ENCODE measurements around the gene GPATCH3.
"Not testable (repeated sequence)": the region's sequence is repeated elsewhere in the genome, so short reads cannot be mapped to it uniquely, and the experiment has no call there.

The GPATCH3 gene, protein sequence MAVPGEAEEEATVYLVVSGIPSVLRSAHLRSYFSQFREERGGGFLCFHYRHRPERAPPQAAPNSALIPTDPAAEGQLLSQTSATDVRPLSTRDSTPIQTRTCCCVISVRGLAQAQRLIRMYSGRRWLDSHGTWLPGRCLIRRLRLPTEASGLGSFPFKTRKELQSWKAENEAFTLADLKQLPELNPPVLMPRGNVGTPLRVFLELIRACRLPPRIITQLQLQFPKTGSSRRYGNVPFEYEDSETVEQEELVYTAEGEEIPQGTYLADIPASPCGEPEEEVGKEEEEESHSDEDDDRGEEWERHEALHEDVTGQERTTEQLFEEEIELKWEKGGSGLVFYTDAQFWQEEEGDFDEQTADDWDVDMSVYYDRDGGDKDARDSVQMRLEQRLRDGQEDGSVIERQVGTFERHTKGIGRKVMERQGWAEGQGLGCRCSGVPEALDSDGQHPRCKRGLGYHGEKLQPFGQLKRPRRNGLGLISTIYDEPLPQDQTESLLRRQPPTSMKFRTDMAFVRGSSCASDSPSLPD

DNA sequence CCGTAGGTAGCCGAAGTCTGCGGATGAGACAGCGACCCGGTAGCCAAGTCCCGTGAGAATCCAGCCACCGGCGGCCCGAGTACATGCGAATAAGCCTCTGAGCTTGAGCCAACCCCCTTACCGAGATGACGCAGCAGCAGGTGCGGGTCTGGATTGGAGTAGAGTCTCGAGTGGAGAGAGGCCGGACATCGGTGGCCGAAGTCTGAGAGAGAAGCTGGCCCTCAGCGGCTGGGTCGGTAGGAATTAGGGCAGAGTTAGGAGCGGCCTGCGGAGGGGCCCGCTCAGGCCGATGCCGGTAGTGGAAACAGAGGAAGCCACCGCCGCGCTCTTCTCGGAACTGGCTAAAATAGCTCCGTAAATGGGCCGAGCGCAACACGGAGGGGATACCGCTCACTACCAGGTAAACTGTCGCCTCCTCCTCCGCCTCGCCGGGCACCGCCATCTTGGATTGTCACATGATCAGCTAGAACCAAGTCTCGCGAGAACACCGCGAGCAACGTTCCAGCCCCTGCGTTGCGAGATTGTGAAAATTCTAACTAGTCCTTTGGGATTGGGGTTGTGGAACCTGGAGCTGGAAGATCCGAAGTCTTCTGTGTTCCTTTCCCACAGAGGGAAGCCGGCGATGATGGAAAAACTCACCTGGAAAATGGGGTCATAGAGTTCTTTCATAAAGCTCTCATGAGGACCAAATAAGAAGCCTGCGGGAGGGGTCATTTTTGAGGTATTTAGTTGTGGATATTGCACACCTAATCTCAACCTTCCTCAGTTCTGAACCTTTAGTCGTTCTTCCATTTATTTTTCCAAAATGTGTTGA lies at the start of gene GPATCH3:
GPATCH3 (minus strand) TSS at position 467 of the 814 bp plus-strand sequence; CDS start at position 442, 25 bp downstream.
- DNase-seq: peak; percentile 89

DNA sequence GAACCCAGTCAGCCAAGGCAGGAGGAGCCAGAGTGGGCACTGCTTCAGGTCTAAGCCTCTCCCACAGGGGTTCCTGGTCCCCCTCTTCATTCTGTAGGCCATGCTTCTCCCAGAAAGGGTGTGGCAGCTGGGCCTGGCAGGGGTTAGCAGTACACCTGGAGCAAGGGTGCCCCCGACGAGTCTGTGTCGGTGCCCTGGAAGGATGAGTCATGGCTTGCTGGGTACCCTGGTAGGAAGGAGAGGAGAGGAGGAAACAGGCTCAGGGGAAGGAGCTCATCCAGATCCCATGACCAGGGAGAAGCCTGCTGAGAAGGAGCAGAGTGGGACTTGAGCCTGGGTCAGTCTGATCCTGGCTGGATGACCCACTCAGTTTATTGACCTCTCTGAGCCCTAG lies 49.7 kb upstream of the GPATCH3 start:
- DNase-seq: no peak

DNA sequence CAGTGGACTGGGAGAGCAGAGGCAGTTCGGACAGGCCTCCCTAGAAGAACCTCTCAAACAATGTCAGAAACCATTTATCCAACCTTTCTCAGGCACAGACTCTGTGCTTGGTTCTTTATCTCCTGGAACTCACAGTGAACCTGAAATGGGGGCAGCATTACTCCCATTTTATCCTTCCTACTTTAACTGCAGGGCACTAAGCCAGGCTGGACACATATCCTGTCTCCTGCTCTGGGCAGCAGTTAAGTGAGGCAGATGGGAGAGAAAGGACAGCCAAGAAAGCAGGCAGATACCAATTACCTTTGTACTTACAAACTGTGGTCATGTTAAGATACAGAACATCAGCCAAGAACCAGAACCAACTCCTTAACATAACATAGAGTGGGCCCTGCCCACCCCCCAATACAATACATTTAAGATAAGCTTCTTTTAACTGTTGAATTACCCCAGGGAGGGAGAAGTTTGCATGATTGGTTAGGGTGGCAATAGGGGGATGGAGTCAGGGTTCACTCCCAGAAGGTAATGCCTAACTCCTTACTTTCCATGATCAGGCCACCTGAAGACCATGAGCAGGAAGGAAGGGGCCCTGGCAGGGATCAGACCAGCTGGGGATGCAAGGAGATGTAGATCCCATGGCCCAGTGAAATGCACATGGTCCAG lies 49.1 kb upstream of the GPATCH3 start:
- no peak for DNase-seq

DNA sequence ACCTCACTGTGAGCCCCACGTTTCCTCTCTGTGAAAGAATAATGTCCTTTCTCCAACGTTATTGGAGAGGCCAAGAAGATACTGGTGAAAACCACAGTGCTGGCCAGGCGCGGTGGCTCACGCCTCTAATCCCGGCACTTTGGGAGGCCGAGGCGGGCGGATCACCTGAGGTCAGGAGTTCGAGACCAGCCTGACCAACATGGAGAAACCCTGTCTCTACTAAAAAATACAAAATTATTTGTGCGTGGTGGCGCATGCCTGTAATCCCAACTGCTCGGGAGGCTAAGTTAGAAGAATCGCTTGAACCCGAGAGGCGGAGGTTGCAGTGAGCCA lies 48.4 kb upstream of the GPATCH3 start:
- not testable (repeated sequence) for DNase-seq

DNA sequence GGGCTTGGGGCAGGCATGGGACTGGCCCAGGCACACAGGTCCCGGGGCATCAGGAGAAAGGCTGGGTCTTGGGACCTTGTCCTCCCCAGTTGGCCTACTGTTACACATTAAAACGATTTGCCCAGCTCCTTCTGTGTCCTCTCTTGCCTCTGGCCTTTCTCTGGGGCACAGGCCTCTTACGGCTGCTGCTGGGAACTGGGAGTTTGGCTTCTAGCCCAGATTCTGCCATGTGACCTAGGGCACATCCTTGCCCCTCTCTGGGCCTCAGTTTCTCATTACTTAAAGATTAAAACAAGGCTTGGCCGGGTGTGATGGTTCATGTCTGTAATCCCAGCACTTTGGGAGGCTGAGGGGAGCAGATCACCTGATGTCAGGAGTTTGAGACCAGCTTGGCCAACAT lies 46.0 kb upstream of the GPATCH3 start:
- DNase-seq: no peak

DNA sequence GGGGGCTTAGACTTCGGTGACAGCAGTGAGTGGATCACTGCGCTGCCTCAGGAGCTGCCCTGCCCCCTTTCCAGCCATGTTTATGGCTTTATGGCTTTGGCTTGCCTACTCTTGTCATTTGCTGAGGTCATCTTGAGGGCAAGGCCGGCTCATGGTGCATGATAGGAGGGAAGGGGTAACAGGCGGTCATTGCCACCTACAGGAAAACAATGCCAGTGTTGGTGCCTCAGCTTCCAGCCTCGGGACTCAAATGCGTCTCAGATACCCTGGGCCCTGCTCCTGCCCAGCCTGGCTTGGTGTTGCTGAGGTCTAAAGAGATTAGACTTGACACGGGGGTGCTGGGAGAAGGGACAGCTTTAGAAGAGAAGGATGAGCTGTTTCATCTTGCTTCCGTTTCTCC lies 45.5 kb upstream of the GPATCH3 start:
- DNase-seq: no peak

DNA sequence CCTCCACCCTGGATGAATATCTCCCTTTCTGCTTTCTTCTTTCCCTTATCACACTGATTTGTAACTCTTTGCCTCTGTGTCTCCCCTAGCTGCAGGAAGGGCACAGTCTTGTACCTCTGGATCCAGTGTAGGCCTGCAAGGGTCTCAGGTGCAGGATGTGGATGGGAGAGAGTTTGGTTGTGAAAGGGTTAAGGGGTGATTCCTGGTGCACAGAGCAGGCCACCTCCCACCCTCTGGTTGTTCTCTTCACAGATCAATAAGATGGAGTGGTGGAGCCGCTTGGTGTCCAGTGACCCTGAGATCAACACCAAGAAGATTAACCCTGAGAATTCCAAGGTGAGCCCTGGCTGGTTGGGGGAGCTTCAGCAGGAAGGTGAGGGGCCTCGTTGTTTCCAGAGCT lies 44.9 kb upstream of the GPATCH3 start:
- DNase-seq: no peak

DNA sequence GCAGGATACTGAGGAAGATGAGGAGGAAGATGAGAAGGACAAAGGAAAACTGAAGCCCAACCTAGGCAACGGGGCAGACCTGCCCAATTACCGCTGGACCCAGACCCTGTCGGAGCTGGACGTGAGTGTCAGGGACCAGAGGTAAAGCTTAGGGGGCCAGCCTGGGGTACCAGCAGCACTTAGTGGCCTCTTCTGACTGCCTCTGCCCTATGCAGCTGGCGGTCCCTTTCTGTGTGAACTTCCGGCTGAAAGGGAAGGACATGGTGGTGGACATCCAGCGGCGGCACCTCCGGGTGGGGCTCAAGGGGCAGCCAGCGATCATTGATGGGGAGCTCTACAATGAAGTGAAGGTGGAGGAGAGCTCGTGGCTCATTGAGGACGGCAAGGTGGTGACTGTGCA lies 42.4 kb upstream of the GPATCH3 start:
- no peak for DNase-seq

DNA sequence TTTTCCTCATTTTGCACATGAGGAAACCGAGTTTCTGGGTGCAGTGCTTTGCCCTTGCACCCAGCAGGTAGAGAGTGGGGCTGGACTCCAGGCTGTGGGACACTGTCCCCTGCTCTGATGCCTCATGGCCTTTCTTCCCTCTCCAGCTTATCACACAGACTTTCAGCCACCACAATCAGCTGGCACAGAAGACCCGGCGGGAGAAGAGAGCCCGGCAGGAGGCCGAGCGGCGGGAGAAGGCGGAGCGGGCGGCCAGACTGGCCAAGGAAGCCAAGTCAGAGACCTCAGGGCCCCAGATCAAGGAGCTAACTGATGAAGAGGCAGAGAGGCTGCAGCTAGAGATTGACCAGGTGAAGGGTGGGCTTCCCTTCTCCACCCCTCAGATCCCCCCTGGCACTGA lies 41.0 kb upstream of the GPATCH3 start:
- DNase-seq: no peak

DNA sequence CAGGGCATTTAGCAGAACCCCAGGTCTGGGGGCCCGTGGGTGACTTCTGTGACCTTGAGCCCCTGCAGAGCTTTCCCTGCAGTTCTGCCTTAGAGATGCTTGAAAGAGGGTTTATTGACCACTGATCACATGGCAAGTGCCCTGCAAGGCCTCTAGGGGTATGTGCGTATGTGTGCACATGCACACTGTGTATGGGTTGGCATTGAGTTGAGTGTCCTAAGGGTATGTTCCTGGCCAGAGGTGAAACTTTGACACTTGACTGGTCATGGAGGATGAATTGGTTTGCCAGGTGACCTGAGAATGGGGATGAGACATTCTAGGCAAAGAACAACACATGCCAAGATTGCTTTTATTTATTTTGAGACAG lies 38.4 kb upstream of the GPATCH3 start:
- no peak for DNase-seq

DNA sequence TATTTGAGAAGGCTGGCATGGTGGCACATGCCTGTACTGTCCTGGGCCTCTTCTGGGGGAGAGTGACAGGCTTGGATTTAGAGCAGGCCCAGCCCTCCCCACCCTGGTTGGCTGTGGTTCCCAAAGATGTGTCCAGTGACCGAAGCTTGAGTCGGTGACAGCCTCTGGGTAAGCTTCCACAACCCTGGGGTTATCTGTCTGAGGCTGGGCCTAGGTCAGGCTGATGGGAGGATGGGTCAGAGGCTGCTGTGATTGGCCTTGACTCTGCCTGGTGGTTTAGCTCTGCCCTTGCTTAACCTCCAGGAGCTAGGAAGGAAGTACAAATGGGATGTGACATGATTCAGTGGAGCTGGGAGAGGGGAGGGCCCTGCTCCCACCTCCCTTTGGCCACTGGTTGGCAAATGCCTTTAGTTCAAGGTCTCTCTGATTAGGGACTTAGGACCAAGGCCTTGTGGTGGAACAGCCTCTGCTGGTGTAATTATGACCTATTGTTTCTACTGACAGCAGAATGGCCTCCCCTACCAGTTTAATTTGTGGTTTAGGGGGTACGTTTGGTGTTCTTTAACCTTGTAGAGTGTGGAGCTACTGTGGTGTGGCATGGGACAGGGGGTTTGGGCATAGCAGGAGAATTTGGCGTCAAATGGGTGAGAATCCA lies 37.9 kb upstream of the GPATCH3 start:
- no peak for DNase-seq

DNA sequence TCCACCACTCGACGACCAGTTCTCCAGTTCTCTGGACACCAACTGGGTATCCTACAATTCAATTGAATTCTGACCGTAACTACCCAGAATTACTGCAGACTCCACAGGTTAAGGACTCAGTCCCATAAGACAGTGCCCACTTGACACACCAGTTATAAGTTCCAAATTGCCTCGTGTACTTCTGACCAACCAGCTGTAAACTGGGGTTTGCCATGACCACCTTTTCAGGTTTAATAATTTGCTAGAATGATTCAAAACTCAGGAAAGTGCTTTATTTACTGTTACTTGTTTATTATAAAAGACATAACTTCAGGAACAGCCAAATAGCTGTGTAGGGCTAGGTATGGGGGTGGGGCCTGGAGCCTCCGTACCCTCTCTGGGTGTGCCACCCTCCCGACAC lies 36.6 kb upstream of the GPATCH3 start:
- no peak for DNase-seq

DNA sequence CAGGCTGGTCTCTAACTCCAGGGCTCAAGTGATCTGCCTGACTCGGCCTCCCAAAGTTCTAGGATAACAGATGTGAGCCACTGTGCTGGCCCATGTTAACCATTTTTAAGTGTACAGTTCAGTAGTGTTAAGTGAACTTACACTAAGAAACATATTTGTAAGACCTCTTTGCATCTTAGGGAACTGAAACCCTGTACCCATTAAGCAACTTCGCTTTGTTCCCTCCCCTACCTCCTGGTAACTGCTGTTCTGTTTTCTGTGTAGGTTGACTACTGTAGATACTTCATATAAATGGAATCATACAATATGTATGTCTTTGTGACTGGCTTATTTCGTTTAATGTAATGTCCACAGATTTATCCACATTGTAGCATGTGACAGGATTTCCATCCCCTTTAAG lies 32.3 kb upstream of the GPATCH3 start:
- DNase-seq: no peak

DNA sequence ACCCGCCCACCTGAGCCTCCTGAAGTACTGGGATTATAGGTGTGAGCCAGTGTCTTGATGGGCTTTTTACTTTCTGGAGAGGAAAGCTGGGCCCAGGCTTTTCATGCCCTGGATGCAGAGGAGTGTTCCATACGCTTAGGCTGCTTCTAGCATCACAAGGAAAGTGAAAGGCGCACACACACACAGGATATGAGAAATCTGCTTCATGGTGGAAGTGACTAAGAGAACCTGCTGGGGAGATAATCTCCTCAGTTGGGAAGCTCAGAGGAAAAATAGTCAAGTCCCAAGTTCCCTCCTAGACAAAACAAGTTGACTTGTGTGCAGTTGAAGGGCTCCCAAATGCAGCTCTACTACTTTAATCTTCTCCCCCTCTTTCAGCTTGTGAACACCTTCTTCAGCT lies 23.4 kb upstream of the GPATCH3 start:
- no peak for DNase-seq

DNA sequence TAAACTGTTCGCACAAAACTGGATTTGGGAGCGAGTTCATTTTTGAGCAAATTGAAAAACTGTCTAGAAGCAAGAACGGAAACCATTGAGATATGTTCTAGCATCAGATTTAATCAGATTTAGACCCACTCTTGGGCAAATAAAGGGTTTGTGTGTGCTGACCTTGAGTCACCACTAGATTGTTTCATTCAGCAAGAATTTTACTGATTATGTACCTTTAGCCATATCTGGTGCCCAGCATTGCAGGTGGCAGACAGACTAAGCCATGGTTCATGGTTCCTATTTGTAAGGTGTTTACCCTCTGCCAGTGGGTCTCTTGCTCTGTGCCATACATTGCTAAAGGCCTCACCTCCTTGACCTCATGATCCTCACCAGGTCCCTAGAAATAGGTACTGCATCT lies 22.6 kb upstream of the GPATCH3 start:
- DNase-seq: no peak

DNA sequence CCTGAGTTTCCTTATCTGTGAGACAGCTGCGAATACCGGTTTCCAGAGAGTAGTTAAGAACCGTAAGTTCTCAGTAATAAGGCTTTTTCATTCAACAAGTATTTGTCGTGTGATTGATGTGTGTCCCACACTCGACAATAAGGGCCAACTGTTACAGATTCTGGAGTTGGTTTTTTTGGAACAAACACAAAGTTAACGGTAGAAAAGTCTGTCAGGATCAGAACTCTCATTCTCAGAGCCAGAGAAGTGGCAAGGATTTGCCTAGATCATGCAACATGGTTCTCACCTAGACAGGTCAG lies 22.1 kb upstream of the GPATCH3 start:
- no peak for DNase-seq

DNA sequence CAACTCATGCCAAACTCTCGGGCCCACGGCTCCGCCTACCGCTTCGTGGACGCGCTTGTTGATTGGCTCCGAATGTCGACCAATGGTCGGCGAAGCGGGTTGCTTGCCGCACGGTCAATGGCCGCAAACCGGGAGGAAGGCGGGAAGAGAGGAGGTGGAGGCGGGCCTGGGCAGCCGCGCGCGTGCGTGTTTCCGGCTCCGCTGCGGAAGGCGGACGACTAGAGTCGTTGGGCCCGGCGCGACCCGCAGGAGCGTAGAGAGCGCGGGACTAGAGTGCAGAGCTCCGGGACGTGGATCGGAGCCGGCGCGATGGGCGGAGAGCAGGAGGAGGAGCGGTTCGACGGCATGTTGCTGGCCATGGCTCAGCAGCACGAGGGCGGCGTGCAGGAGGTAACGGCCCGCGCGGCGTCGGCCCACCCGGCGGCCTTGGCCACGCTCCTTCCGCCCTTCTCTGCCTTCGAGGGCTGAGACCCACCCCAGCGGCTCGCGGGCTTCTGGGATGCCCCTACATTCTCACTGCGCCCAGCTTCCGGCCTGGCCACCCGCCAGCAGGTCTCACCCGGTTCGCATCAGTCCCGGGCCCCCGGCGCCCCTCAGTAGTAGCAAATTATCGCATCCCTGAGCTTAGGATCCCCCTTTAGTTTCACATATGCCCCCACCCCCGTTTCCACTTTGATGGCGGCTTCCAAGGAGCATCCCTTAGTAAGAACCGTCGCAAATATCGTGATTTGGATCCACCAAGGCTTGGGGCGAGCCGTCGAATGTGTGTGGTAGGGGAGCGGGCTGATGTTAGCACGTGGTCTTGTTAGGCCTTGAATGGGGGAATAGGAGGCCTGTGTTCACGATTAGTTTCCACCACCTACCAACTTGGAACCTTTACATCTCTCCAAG lies 21.5 kb upstream of the GPATCH3 start, which contains the start of gene NUDC:
NUDC (plus strand) TSS at position 204 of the 891 bp plus-strand sequence; CDS start at position 310, 106 bp downstream.
- peak; percentile 96 for DNase-seq

DNA sequence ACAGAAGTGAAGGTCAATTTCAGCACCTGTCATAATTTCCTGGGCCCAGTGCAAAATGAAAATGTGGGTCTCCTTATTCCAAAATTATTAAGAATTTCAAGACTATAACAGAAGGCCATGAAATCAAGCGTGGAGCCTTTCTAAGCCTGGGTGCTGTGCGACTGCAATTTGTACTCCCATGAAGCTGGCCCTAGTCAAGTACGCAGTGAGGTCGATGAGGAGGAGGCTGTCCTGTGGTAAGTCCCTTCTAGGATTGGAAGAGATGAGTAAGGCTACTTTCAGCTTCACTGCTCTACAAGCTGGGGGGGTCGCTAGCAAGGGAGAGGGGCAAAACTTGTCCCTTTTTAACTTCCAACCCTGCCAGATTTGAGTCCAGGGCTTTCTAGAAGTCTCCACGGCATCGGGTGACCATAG lies 20.9 kb upstream of the GPATCH3 start:
- no peak for DNase-seq

DNA sequence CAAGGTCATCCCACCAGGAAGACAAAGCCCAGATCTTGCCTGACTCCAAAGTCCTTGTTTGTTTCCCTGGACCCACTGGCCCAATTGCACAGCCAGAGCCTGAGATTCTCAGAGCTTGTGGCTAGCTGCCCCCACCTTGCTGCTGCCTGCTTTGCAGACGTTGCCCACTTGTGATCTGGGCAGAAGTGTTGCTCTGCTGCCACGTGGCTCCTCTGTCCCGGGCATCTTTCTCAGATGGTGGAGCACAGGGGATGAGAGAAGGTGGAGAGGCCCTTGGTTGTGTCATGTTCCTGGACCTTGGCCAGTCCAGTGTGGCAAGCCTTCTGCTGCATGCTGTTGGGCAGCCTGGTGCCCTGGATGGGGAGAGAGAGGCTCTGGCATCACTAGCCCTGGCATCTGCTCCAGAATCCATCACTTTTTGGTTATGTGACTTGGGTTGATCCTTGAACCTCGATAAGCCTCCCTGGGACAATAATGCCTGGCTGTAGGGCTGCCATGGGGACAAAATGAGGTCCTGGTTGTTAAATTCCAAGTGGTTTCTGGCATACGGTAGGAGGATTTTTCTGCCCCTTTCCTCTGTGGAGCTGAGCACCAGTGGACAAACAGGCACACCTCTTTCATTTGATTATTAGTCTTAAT lies 15.1 kb upstream of the GPATCH3 start:
- no peak for DNase-seq

DNA sequence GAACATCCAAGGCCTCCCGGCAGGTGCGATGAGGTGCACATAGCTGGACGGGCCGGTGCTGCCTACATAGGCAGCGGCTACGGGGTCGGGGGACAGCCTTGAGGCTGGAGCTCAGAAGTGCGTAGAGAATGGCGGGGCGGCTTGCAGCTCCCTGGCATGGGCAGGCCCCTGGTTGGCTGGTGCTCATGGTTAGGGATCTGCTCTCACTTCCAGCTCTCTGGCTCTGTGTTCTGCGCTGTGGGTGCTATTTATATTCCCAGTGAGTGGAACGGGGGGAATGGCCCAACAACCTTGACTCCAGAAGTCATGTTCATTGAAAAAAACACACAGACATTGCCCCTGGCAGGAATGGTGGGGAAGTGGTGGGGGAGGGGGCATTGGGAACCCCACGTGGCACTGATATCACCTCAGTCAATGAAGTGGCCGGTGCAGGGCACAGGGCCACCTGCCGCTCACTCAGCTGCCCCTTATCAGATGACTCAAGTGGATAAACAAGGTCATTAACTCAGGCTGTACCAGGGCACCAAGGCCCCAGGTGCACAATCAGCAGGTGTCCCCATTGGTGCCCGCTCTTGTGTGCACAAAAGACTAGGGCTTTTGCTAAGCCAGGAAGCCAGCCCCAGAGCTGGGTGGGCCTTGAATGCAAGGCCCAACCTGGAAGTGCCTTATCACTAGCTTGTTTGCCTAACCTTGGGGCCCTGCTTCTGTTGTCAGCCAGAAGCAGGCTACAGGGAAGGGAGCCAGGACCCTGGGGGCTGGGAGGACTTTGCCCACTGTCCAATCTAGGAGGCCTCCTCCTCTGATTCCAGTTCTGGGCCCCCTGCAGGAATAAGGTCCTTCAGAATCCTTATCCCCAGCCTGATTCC lies 13.7 kb upstream of the GPATCH3 start, which contains the start of gene NR0B2:
NR0B2 (minus strand) TSS at position 222 of the 866 bp plus-strand sequence; CDS start at position 187, 35 bp downstream.
- DNase-seq: no peak

Data from CD4-positive, alpha-beta T cell treated with Interleukin-4 for 4 hours (primary cell).